GM19397 (cell line): ENCODE measurements around the gene MACROD2.
A peak's percentile ranks its signal among the peaks of the same experiment; 100 is the strongest.
"Not testable (repeated sequence)": the region's sequence is repeated elsewhere in the genome, so short reads cannot be mapped to it uniquely, and the experiment has no call there.

Experiments
- ATAC-seq: cut with Tn5 transposase; IDR thresholded peaks from one replicate; pipeline ENCODE4 v1.9.1; 2021; ENCODE audit warnings: mild to moderate bottlenecking, moderate library complexity; ENCODE audit not compliant: unreplicated experiment

MACROD2 gene

DNA sequence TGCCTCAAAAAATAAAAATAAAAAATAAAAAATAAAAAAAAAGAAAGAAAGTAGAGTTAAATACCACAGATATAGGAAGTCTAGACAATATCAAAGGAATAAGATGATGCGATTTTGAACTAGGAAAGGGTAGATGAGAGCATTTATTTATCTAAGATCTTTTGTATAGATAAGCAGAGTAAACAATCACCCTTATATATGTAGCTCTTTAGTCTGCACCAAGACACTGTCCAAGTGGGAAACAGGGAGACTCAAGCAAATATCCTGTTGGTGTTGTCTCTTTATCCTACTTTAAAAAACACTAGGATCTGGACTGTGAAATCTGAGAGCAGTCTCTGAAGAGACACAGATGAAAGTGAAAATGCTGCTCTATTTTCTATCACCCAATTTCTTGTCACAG lies 929.1 kb downstream of the MACROD2 start:
- ATAC-seq = no peak

DNA sequence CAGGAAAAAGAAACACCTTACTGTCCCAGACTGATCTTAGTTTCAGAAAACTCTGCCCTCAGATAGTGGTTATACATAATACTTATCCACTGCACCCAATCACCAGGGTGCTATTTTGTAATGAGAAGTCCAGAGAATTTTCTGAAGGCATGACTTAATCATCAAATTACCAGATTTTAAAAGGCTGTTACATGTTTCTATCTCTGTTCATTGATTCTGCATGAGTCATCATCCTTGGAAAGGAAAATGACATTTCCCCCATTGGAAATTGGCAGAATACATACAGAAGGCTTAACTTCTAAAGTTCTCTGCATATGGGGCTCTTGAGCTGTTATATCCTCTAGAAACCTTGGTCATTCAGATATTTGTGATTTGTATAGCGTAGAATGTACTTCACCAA lies 930.0 kb downstream of the MACROD2 start:
- ATAC-seq = no peak

DNA sequence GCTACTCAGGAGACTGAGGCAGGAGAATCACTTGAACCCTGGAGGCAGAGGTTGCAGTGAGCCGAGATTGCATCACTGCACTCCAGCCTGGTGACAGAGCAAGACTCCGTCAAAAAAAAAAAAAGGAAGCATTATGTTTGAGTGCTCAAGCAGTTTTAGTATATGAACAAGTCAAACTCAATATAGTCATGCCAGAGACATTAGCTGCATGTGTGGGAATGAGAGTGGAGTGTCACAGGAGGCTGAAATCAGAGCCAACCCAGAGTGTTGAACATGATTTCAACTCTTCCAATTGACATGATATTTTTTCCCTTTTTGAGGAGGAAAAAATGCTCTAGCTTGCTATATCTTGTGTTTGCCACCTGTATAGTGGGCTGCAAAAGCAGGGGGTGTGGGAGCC lies 931.1 kb downstream of the MACROD2 start:
- ATAC-seq = not testable (repeated sequence)

DNA sequence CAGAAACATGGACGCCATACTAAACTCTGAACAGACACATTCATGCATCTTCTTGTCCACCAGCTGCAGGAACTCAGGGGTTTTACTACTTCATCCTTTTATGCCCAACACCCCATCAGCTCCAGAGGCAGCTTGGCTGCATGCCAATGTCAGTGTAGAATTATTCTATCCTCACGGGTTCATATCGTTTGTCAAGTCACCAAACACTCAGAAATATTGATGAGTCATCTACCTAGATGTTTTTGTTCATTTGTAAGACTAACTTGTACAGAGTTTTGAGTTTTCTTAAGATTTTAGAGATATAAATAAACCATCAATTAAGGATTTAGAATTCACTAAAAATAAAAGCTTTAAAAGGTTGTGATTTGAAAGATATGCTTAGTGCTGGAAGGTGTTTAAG lies 932.8 kb downstream of the MACROD2 start:
- ATAC-seq = no peak

DNA sequence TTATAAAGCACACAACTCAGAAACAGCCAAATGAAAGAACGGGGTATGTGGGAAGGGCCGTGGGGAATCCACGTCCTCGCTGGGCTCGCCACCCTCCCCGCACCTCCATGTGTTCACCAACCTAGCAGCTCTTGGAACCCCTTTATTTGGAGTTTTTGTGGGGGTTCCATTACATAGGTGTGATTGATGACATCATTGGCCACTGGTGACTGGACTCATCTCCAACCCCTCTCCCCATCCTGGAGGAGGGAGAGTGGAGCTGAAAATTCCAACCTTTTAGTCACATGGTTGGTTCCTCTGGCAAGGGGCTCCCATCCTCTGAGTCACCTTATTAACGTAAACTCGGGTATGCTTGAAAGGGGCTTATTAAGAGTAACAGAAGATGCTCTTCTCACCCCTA lies 934.1 kb downstream of the MACROD2 start:
- ATAC-seq = no peak

DNA sequence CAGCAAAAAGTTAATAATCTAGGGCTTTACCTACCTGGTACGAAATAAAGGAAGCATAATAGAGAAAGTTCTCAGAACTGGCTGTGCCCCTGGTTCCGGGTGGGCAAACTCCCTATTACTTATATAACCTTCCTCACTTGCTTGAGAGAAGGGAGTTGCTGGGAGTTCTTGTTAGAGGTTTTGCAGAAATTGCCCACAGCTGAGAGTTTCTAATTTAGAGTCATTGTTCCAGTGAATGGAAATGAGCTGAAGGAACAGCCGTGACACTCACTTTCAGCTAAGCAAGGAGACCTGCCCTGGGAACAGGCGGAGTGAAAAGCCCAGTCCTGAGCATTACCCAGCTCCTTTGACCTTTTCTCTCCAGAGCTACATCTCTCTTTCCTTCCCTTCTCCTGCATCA lies 936.7 kb downstream of the MACROD2 start:
- ATAC-seq = no peak

DNA sequence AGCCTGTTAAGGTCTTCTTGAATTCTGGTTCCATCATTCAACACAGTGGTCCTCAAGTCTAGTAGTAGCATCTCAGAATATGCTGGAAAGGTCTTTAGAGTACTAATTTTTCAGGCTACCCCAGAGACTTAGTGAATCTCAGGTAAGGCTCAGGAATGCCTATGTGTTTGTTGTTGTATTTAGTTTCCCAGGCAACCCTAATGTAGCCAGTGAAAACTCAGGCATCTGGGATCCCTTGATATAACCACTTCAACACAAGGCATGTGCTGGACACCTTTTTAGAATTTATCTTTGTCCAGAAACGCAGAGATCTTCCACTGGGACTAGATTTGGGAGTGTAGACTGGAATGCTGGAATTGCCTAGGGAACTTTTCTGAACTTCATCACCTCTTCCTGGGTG lies 940.0 kb downstream of the MACROD2 start:
- no peak for ATAC-seq

DNA sequence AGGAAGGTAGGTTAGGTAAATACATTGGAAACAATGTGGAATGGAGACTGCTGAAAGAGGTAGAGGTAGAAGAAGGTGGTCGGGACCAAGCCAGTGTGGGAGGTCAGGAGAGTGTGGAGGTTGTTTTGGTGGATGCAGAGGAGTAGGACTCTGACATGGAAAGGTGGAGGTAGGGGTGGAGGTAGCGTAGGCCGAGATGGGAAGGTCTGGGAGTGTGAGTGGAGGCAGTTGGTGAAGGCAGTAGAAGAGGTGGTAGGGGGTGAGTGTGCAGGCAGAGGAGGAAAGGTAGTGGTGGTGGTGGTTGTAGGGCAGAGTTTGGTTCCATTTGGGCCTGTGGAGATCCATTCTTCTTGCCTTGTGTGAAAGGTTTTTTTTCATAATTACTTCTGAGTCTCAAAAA lies 941.7 kb downstream of the MACROD2 start:
- ATAC-seq = no peak

DNA sequence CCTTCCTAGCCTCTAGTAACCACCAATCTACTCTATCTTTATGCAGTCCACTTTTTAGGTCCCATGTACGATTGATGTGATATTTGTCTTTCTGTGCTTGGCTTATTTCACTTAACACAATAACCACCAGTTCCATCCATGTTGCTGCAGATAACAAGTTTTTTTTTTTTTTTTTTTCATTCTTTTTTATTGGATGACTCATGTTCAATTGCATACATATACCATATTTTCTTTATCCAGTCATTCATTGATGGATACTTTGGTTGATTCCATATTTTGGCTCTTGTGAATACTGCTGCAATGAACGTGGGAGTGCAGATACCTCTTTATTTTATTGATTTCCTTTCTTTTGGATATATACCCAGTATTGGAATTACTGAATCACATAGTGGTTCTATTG lies 942.5 kb downstream of the MACROD2 start:
- no peak for ATAC-seq

DNA sequence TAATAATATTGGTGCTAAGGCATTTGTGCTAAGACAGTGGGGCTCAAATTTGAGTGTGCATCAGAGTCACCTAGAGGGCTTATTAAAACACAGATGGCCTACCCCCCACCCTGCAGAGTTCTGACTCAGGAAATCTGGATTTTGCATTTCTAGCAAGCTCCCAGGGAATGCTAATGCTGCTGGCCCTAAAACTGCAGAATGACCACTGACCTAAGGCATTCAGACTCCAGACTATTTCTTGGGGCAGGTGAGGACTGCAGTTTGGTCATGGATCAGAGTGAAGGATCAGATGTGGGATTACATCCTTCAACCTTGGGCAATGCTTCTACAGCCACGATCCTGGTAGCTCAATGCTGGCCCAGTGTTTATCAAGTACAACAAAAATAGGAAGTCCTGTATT lies 952.2 kb downstream of the MACROD2 start:
- no peak for ATAC-seq

DNA sequence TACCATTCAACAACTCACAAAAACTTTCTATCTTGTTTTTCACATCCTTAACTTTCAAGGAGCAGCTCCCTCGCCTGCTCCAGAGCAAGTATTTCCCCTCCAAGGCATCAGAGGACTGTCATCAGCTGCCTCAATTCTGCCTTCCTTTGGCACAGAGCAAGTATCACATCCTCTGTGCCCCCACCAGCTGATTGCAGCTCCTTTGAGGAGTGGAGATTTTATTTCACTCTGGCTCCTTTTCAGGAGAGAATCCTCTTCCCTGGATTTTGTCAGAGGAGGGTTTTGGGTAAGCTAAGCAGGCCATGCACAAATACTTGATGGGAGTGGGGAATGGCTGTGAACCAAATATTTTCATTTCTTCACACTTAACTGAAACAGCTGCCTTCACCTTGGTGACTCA lies 952.6 kb downstream of the MACROD2 start:
- ATAC-seq = no peak

DNA sequence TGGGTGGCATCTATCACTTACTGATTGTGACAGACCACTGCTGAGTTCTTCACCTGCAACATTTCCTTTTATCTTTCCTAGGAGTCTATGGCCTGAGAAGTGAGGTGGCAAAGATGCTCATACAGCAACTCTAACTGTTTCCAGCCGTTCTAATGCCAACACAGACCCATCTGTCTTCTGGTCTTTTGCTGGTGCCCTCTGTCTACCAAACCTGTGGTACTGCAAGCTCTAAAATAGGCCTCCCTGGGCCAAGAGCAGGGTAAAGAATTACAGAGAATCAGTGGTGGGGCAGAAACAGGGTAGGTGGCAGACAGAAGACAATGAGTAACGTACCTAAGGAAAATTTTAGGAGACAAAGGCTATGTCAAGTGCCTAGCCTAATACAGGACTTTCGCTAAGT lies 953.1 kb downstream of the MACROD2 start:
- ATAC-seq = no peak

DNA sequence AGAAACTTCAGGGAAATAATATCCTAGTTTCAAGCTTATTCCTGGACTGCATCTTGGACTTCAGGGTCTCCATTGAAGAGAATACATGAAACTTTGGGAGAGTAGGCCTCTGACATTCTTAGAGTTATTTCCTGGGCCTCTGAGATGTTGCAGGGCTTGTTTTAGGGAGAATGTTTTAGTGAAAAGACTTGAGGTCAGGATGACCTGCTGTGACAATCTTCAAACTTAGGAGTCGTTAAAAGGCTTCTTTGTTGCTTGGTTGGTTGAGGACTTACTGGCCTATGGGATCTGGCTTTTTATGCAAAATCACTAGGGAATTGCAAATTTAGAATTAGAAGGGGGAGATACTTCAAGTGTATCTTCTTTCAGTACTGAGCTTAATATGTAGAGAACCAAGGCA lies 955.3 kb downstream of the MACROD2 start:
- peak; percentile 17 for ATAC-seq

DNA sequence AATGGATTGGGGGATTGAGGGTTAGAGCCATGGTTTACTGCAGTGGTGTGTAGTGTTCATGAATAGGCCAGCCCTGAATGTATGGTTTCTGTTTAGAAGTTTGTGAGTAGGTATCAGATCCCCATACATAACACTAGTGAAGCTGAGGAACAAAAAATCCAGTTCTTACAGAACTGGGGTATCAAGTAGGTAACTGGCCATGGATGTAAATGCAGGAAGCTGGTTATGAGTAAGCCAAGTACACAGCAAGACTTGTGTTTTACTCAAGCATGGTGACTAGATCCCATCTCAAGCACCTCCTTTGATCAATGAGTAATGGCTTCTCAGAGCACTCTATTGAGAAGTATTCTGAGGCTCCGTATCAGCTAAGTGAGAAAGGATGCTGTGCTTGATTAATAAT lies 955.8 kb downstream of the MACROD2 start:
- ATAC-seq = peak; percentile 51

DNA sequence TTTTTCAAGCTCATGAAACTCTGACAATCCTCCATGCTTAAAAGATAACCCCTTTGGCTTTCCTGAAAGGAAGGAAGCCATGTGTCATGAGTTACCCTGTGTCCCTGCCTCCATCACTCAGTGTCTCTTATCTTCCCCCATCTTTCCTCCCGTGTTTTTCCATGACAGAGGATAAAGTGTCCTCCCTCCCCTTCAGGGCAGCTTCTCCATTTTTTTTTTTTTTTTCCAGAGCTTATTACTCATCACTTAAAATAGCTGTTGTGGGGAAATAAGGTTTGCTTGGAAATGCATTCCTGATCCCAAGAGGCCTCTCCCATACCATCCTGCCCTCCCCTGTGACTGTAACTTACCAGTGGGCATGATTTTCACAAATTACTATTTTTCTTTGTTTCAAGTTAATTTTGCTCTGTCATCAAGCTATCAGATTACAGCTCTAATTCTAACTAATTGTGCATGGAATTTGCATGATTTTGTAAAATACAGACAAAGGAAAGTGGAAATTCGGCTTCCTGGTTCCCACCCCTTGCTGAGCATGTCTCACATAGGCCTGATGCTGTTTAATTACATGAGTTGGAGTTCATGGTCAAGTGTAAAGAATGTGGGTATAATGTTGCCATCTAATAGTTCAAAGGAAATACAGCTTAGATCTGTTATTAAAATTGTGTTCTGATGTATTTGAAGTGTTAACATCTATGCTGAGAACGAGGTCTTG lies 956.5 kb downstream of the MACROD2 start:
- no peak for ATAC-seq

DNA sequence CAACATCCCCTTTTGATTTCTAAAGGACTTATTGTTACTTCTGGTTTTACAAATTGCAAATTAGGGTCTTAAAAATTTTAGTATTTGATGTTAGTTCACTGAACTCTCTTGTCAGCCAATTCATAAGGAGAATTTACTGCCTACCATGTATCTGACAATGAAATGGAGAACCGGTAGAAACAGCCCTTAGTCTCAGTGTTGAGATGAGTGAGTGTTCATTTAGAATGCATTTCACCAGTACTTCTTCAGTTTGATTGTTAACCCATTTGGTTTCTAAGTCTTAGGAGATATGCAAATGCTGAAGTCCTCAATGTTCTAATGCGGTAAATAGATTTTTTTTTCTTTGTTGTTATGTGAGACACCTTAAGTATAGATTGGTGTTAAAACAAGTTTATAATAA lies 958.4 kb downstream of the MACROD2 start:
- ATAC-seq = no peak

DNA sequence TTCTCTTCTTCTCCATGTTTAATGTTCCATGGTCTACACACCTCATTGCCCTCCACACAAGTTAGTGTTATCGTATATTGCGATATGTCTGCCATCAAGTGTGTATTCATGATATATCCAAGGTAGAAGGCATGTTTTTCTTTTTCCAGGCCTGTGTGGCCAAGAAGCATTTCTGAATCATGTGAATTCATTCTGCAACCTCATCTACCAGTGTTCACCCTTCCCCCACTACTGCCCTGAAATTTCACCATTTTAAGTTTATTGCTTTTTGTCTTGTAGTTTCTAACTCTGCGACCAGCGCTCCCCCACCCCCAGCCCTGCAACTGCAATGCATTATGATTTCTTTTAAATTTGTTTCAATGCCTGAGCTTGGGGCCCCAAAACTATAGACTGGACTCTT lies 960.1 kb downstream of the MACROD2 start:
- ATAC-seq = no peak

DNA sequence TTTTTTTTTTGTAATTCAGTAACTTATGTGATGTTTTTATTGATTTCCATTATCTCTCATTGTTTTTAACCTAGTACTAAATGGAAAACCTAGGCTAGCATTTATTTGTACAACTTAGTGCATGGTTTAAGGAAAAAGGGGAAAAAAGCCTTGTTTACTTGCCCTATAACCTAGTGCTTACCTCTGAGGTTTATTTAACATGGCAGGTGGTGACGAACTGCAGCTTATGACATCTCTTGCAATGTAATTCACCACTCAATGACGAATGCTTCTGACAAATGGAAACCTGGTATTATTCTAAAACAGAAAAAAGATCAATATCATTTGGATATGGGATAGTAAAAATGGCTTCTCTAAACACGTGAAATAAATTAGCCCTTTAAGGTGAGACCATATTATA lies 960.7 kb downstream of the MACROD2 start:
- ATAC-seq = no peak

DNA sequence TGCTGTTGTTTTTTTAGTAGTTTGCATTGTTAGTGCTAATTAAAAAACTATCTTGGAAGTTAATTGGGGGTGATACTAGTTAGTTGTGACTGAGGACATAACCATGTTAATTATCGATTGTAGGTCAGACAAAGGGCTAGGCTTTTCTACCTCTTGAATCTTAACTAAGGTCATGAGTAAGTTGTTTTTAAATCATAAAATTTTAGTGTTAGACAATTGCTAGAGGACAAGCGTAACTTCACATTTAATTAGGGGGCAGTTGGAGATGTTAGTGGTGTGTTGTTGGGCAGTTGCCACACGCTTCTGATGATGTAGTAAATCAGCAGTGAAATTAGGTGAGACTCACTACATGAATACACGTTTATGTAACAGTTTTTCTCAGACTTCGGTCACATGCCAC lies 961.2 kb downstream of the MACROD2 start:
- ATAC-seq = no peak

DNA sequence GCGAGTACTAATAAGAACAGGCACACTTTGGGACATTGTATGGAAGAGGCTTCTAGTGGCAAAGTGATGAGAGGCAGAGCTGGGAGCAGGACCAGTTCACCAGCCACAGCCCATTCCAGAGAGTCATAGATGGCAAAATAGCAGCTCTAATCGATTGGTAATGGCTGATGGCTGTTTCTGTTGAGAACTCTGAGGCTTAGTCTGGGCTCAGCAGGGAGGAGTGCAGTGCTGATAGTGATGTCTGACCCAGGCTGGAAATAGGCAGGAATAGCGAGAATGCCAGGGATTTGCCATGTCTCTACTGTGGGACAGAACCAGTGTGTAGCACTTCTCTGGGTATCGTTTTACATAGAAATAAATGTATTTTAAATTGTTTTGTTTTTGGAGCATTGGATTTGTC lies 962.1 kb downstream of the MACROD2 start:
- ATAC-seq = no peak

DNA sequence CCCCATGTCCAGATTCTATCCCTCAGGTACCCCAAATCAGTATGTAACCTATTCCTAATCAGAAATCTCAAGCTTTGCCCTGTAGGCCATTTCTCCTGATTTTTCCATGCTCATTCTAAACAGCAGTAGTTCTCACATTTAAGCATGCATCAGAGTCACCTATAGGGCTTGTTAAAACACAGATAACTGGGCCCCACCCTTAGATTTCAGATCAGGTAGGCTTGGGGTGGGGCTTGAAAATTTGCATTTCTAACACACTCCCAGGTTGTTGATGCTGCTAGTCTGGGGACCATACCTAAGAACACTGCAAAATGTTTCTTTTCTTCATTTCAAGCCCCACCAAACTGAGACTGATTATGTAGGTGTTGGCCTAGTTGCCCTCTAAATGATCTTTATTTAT lies 963.3 kb downstream of the MACROD2 start:
- ATAC-seq = no peak

DNA sequence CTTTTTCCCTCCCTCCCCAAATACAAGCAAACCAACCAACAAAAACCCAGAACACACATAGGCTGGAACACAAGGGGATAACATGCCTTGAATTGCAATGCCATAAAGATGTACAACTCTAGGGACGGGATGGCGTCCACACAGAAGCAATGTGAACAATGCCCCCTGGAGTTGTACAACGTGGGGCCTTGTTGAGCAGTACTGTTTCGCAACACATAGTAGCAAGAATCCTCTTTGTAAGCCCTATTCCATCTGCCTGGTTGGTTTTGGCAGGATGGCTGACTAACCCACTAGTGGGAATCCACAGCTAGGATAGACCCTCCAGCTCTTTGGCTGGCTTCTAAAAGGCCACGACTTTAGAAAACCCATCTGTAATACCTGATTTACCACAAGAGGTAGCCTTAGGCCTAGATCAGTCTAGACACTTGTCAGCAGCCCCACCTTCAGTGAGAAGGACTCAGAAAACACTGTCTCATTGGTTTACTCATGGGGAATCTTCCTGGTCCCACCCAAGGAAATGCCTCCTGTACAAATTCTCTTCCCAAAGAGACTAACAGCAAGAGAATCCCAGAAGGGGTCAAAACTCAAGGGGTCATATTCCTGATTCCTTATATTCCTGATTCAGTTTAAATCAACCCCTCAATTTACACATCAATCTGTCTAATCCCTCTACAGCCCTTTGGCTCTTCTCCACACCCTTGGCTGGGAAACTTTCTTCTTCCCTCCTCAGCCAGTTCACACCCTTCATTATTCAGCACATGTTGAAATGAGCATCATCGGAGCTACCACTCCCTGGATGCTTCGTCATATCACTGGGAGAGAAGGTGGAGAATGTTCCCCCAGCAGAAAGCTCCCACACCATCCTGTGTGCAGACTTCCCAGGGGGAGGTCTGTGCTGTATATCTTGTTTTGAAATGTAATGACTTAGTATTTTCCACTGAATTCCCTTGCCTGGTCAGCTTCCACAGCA lies 964.5 kb downstream of the MACROD2 start:
- no peak for ATAC-seq
